SK-N-SH (cell line): Measurements from ENCODE around the gene ARL17B. TPM values are rescaled to one million over a fixed set of nuclear protein-coding genes. Genes with fewer than 3 reads are reported as not detected.
A peak's percentile ranks its signal among the peaks of the same experiment; 100 is the strongest.
"Not testable (repeated sequence)": the region's sequence is repeated elsewhere in the genome, so short reads cannot be mapped to it uniquely, and the experiment has no call there.

ENCODE experiments used
- CTCF ChIA-PET: fragments of 300-600, 350-600 bp; formaldehyde crosslinking; extraction: SDS; loops from one replicate; lab custom pipeline; 2021; lab: Yijun Ruan, JAX
- POLR2A ChIA-PET: fragments of 350-600 bp; sonication (Branson Sonifier 250); formaldehyde crosslinking; extraction: SDS; loops from one replicate; lab custom pipeline; 2020; ENCODE audit warnings: antibody characterized with exemption, inconsistent platforms; lab: Yijun Ruan, JAX
- DNase-seq: peaks from one replicate; pipeline ENCODE4 v3.0.0; 2012
- H2AFZ ChIP-seq: fragments of 200-600 bp; sonication (generic); 2 replicates; pipeline ENCODE4 v1.8.1; 2016; ENCODE audit warnings: antibody characterized with exemption, mild to moderate bottlenecking, low read depth
- H3F3A ChIP-seq: fragments of 200-600 bp; sonication (generic); replicated peaks from 2 replicates; pipeline ENCODE3; 2016; ENCODE audit warnings: antibody characterized with exemption, mild to moderate bottlenecking; ENCODE audit not compliant: insufficient read depth
- H3K27ac ChIP-seq, 2 experiments: fragments of 200-500 bp in 1 of 2; fragments of 200-600 bp in 1 of 2; sonication (Bioruptor generic) in 1 of 2; sonication (generic), shearing (Covaris generic) in 1 of 2; 2 replicates each; pipeline versions ENCODE4 v1.5.1 to v1.6.1; 2014 to 2016; ENCODE audit warnings: low read depth in 2 of 2, inconsistent platforms in 1 of 2, low read length in 1 of 2, mild to moderate bottlenecking in 1 of 2, mixed read lengths in 1 of 2
- H3K27me3 ChIP-seq: fragments of 200-600 bp; sonication (generic), shearing (Covaris generic); 2 replicates; pipeline ENCODE4 v1.6.1; 2016; ENCODE audit warnings: mixed run types; ENCODE audit not compliant: insufficient read depth
- H3K36me3 ChIP-seq, 2 experiments: fragments of 200-500 bp in 1 of 2; fragments of 200-600 bp in 1 of 2; sonication (Bioruptor generic) in 1 of 2; sonication (generic) in 1 of 2; replicated peaks in 1 of 2; 2 replicates each; pipeline versions ENCODE3 to v1.5.1; 2014 to 2016; ENCODE audit warnings: low read length in 1 of 2, mild to moderate bottlenecking in 1 of 2; ENCODE audit not compliant: insufficient read depth in 2 of 2, control insufficient read depth in 1 of 2
- H3K4me1 ChIP-seq, 2 experiments: fragments of 200-500 bp in 1 of 2; fragments of 200-600 bp in 1 of 2; sonication (Bioruptor generic) in 1 of 2; sonication (generic), shearing (Covaris generic) in 1 of 2; 2 replicates each; pipeline versions ENCODE4 v1.5.1 to v1.6.1; 2014 to 2016; ENCODE audit warnings: low read depth in 1 of 2, low read length in 1 of 2, mixed run types in 1 of 2; ENCODE audit not compliant: insufficient read depth in 2 of 2, control insufficient read depth in 1 of 2
- H3K4me2 ChIP-seq: fragments of 200-600 bp; sonication (generic), shearing (Covaris generic); 2 replicates; pipeline ENCODE4 v1.6.1; 2017; ENCODE audit warnings: mixed run types
- H3K4me3 ChIP-seq, 2 experiments: fragments of 200-500 bp in 1 of 2; fragments of 200-600 bp in 1 of 2; sonication (Bioruptor generic) in 1 of 2; sonication (generic), shearing (Covaris generic) in 1 of 2; 2 replicates each; pipeline versions ENCODE4 v1.5.1 to v1.8.1; 2014 to 2016; ENCODE audit warnings: low read depth in 2 of 2, inconsistent platforms in 1 of 2, low read length in 1 of 2, mild to moderate bottlenecking in 1 of 2, mixed read lengths in 1 of 2, moderate library complexity in 1 of 2
- H3K79me2 ChIP-seq: fragments of 200-600 bp; sonication (generic); 2 replicates; pipeline ENCODE4 v1.8.1; 2017; ENCODE audit warnings: mild to moderate bottlenecking; ENCODE audit not compliant: insufficient read depth
- H3K9ac ChIP-seq: fragments of 200-600 bp; sonication (generic); 2 replicates; pipeline ENCODE4 v1.6.1; 2017; ENCODE audit warnings: mixed run types
- H3K9me2 ChIP-seq: fragments of 200-600 bp; sonication (generic); 2 replicates; pipeline ENCODE4 v1.6.1; 2017; ENCODE audit warnings: mixed run types
- H3K9me3 ChIP-seq: fragments of 200-600 bp; sonication (generic); 2 replicates; pipeline ENCODE4 v1.6.1; 2017; ENCODE audit warnings: mixed run types, mild to moderate bottlenecking, moderate library complexity
- H4K20me1 ChIP-seq: fragments of 200-600 bp; sonication (generic); 2 replicates; pipeline ENCODE4 v1.6.1; 2017; ENCODE audit warnings: mild to moderate bottlenecking, mixed run types; ENCODE audit not compliant: insufficient read depth
- FOSL2 ChIP-seq: IDR thresholded peaks from 2 replicates; pipeline ENCODE4 v1.4.0; 2012; ENCODE audit warnings: low read depth, mild to moderate bottlenecking, moderate library complexity, borderline replicate concordance
- MXI1 ChIP-seq: IDR thresholded peaks from 2 replicates; pipeline ENCODE4 v1.6.1; 2012; ENCODE audit warnings: mild to moderate bottlenecking, low read depth, low read length, improper control_type of control experiment
- RAD21 ChIP-seq: IDR thresholded peaks from 2 replicates; pipeline ENCODE4 v1.6.1; 2012; ENCODE audit warnings: mild to moderate bottlenecking, low read length
- SMC3 ChIP-seq: IDR thresholded peaks from 2 replicates; pipeline ENCODE4 v1.6.1; 2012; ENCODE audit warnings: low read depth, low read length, improper control_type of control experiment
- TCF12 ChIP-seq: IDR thresholded peaks from 2 replicates; pipeline ENCODE4 v1.4.0; 2012
- WGBS: methylation state at CpG from one replicate; pipeline ENCODE4 v1.1.6; 2017; ENCODE audit warnings: low lambda C conversion rate; 5-methylcytosine and 5-hydroxymethylcytosine counted together
- polyA plus RNA-seq, 3 experiments: library from polyadenylated mRNA; depleted of rRNA; stranded (reverse); fragments of >200 nt; gene quantifications; 2 replicates each; pipeline ENCODE4 v1.2.3, GENCODE V29; 2012
- TF ChIP-seq, protein P1 (sequence below): IDR thresholded peaks from 2 replicates; pipeline ENCODE4 v1.4.0; 2012; ENCODE audit warnings: low read depth
- TF ChIP-seq, protein P2 (sequence below): fragments of 200-600 bp; sonication (generic); IDR thresholded peaks from 2 replicates; pipeline ENCODE4 v1.6.1; 2017; ENCODE audit warnings: antibody characterized with exemption, mild to moderate bottlenecking, moderate library complexity

ARL17B gene
- polyA plus RNA-seq, 1 of the 3 experiments (the other 2 are of a cell fraction), result 2.9 TPM

DNA sequence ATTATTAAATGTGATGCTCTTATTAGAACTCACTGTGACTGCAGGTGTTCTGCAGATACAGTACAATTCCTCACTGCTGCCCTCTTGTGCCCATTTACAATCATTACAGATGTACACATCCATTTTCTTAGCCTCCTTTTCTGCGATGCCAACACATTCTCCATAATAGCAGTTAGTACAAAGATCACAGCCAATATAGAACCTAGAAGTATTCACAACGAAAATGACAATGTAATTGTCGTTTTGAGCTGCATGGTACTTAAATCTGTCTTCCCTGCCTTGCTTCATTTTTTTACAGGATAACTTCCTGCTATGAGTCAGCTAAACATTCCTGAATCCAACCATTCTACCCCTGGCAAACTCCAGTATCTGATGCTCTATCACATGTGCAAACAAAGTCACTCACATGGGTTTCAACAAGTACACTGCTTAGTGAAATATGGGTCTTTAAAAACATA is 74.8 kb downstream of the ARL17B start:
- peak; percentile 45 for DNase-seq
- H3K27ac ChIP-seq, result peak overlapping the region in 1 of 2 experiments; percentile 49; a peak in 2 of 4 replicates
- H3K36me3 ChIP-seq, H3K9me3 ChIP-seq, H4K20me1 ChIP-seq, H3K27me3 ChIP-seq, H3K9me2 ChIP-seq, POLR2A ChIA-PET, H3K79me2 ChIP-seq, H3K4me1 ChIP-seq: not testable (repeated sequence)
- peak overlapping the region; percentile 10; the same call in 1 of the 2 replicates for H3K9ac ChIP-seq
- peaks cover 11% of the 10 kb centered on the region for H3F3A ChIP-seq
- CTCF ChIA-PET, result interaction anchor here (0.6 to 3.1 kb wide), 21 partner anchors 9 to 709 kb away, joined by 3 to 24 read pairs (median 3); partner anchors contain the start of gene KANSL1
- H2AFZ ChIP-seq, result peak overlapping the region; percentile 85
- 1% methylated on average over 3 of the region's 3 CpGs for WGBS
- H3K4me2 ChIP-seq, result peak overlapping the region; percentile 61; the same call in 1 of the 2 replicates
- peak overlapping the region in 1 of 2 experiments; percentile 37; a peak in 1 of 4 replicates for H3K4me3 ChIP-seq
- peak; percentile 67 for TF ChIP-seq SMC3
- peak; percentile 40; the same call in 1 of the 2 replicates for TF ChIP-seq FOSL2
- TF ChIP-seq RAD21, result peak; percentile 72
- TF ChIP-seq TCF12, result peak; percentile 46
- 0 out of 2 replicates have a peak, but pooled peaks have one; percentile 27 for TF ChIP-seq MXI1
- TF ChIP-seq, protein P1, sequence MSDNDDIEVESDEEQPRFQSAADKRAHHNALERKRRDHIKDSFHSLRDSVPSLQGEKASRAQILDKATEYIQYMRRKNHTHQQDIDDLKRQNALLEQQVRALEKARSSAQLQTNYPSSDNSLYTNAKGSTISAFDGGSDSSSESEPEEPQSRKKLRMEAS, result peak; percentile 54; the same call in 1 of the 2 replicates
- TF ChIP-seq, protein P2, sequence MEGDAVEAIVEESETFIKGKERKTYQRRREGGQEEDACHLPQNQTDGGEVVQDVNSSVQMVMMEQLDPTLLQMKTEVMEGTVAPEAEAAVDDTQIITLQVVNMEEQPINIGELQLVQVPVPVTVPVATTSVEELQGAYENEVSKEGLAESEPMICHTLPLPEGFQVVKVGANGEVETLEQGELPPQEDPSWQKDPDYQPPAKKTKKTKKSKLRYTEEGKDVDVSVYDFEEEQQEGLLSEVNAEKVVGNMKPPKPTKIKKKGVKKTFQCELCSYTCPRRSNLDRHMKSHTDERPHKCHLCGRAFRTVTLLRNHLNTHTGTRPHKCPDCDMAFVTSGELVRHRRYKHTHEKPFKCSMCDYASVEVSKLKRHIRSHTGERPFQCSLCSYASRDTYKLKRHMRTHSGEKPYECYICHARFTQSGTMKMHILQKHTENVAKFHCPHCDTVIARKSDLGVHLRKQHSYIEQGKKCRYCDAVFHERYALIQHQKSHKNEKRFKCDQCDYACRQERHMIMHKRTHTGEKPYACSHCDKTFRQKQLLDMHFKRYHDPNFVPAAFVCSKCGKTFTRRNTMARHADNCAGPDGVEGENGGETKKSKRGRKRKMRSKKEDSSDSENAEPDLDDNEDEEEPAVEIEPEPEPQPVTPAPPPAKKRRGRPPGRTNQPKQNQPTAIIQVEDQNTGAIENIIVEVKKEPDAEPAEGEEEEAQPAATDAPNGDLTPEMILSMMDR, result peak; percentile 95

DNA sequence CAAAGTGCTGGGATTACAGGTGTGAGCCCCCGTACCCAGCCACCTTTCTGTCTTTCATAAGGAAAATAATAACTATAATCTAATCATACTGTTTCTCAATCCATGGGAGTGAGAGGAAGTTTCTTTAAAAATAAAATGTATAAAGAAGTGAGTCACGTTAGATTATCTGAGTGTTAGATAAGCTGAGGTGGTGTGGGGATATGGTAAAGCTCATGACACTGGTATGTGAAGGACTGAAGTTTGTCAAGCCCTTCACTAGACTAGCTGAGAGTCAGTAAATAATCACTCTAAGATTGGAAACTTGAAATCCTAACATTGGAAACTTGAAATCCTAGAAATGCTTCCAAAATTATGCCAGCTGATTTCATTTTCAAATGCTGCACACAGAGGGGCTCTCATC is 76.1 kb downstream of the ARL17B start:
- H3K4me2 ChIP-seq, H3K4me3 ChIP-seq, H3K9me3 ChIP-seq, H3K4me1 ChIP-seq, H3K36me3 ChIP-seq, POLR2A ChIA-PET, H3K27me3 ChIP-seq, H3K27ac ChIP-seq, H3K9me2 ChIP-seq, H2AFZ ChIP-seq, H4K20me1 ChIP-seq, H3K9ac ChIP-seq, DNase-seq, H3K79me2 ChIP-seq: not testable (repeated sequence)
- 80% methylated on average over 2 of the region's 2 CpGs for WGBS
- H3F3A ChIP-seq, result peaks cover 11% of the 10 kb centered on the region
- CTCF ChIA-PET, result interaction anchor here (0.6 to 1.7 kb wide), 3 partner anchors 18 to 93 kb away, joined by 3 to 14 read pairs (median 3); partner anchors contain the start of gene KANSL1

DNA sequence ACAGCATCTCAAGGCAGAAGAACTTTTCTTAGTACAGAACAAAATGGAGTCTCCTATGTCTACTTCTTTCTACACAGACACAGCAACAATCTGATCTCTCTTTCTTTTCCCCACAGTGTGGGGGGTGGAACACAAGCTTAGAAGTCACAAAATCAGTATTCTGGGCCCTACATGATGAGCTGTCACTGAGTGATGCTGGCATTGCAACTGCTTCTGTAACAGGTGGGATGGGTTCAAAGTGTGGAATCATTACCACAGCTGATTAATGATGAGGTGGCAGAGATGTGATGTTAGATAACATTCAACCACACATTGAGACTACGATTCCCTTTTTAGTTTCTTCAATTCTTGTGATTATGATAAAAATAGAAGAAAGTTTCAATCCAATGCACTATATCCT is 77.1 kb downstream of the ARL17B start:
- POLR2A ChIA-PET, H3K9ac ChIP-seq, H3K36me3 ChIP-seq, H3K27me3 ChIP-seq, H3K9me2 ChIP-seq, H3K4me1 ChIP-seq, H3K9me3 ChIP-seq, H3K27ac ChIP-seq, H3K4me2 ChIP-seq, H4K20me1 ChIP-seq, H3K79me2 ChIP-seq, H2AFZ ChIP-seq, CTCF ChIA-PET, DNase-seq, H3K4me3 ChIP-seq: not testable (repeated sequence)
- peaks cover 11% of the 10 kb centered on the region for H3F3A ChIP-seq
- 29% methylated on average over 1 of the region's 1 CpG for WGBS

DNA sequence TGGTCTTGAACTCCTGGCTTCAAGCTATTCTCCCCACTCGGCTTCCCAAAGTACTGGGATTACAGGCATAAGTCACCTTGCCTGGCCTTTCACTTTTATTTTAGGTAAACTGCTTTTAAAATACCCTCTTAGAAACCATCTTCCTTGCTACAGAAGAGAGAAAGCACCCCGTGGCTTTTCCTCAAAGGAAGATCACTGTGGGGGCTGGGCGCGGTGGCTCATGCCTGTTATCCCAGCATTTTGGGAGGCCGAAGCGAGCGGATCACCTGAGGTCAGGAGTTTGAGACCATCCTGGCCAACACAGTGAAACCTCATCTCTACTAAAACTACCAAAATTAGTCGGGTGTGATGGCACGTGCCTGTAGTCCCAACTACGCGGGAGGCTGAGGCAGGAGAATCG is 78.9 kb downstream of the ARL17B start:
- H3K9me3 ChIP-seq, POLR2A ChIA-PET, H3K4me2 ChIP-seq, CTCF ChIA-PET, H4K20me1 ChIP-seq, H3K27ac ChIP-seq, DNase-seq, H3K9ac ChIP-seq, H3K4me1 ChIP-seq, H2AFZ ChIP-seq, H3K27me3 ChIP-seq, H3K79me2 ChIP-seq, H3K36me3 ChIP-seq, H3K4me3 ChIP-seq, H3K9me2 ChIP-seq: not testable (repeated sequence)
- 95% methylated on average over 12 of the region's 12 CpGs for WGBS
- H3F3A ChIP-seq, result peaks cover 11% of the 10 kb centered on the region

DNA sequence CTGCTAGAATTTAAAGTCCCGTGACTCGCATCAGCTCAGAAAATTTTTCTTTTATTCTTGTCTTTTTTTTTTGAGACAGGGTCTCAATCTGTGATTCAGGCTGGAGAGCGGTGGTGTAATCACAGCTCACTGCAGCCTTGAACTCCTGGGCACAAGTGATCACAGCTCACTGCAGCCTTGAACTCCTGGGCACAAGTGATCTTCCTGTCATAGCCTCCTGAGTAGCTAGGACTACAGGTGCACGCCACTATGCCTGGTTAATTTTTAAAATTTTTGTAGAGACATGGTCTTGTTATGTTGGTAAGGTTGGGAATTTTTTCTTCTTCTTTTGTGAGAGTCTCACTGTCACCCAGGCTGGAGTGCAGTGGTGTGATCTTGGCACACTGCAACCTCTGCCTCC is 80.2 kb downstream of the ARL17B start:
- CTCF ChIA-PET, H3K4me1 ChIP-seq, H3K9ac ChIP-seq, DNase-seq, H3K9me3 ChIP-seq, POLR2A ChIA-PET, H3K4me2 ChIP-seq, H3K27ac ChIP-seq, H3K9me2 ChIP-seq, H2AFZ ChIP-seq, H4K20me1 ChIP-seq, H3K36me3 ChIP-seq, H3F3A ChIP-seq, H3K79me2 ChIP-seq, H3K4me3 ChIP-seq, H3K27me3 ChIP-seq: not testable (repeated sequence)
- 96% methylated on average over 4 of the region's 4 CpGs for WGBS
